GM23338 (cell line): ENCODE data around the gene CYSLTR2.

Experiments used
- CREB1 ChIP-seq: fragments of 250-450 bp; sonication (Bioruptor Pico); IDR thresholded peaks from 2 replicates; pipeline ENCODE4 v1.5.0; 2020; ENCODE audit warnings: low read depth, mild to moderate bottlenecking, moderate library complexity
- EZH2 ChIP-seq: fragments of 200-600 bp; sonication (generic); IDR thresholded peaks from one replicate; pipeline ENCODE4 v1.8.0; 2017; ENCODE audit warnings: antibody characterized with exemption, mild to moderate bottlenecking, low read depth; ENCODE audit not compliant: unreplicated experiment
- EZH2phosphoT487 ChIP-seq: fragments of 200-600 bp; sonication (generic); IDR thresholded peaks from one replicate; pipeline ENCODE4 v1.8.1; 2018; ENCODE audit warnings: antibody characterized with exemption; ENCODE audit not compliant: unreplicated experiment
- POLR2AphosphoS5 ChIP-seq: IDR thresholded peaks from 2 replicates; pipeline ENCODE4 v1.6.1; 2016; ENCODE audit warnings: antibody characterized with exemption, low read depth
- REST ChIP-seq: IDR thresholded peaks from one replicate; pipeline ENCODE4 v1.6.1; 2018; ENCODE audit warnings: antibody characterized with exemption; ENCODE audit not compliant: unreplicated experiment
- TF ChIP-seq, protein P1 (sequence below), 2 experiments: fragments of 200-600 bp in 1 of 2; sonication (generic) in 1 of 2; conservative IDR thresholded peaks; 2 replicates each; pipeline versions ENCODE4 v1.5.1 to v1.6.1; 2016 to 2017; ENCODE audit warnings: antibody characterized with exemption in 2 of 2, low read depth in 2 of 2, mild to moderate bottlenecking in 2 of 2, moderate library complexity in 1 of 2
- TF ChIP-seq, protein P2 (sequence below): IDR thresholded peaks from 2 replicates; pipeline ENCODE4 v1.6.1; 2016; ENCODE audit warnings: antibody characterized with exemption

GRCh38 chr13:48655291-48655690 is 1.6 kb downstream of the CYSLTR2 start:
- TF ChIP-seq POLR2AphosphoS5 (no peak), CREB1 (CRISPR knock-in tag) (no peak), EZH2phosphoT487 (no peak), EZH2 (no peak), REST (no peak)
- TF ChIP-seq, protein P1, sequence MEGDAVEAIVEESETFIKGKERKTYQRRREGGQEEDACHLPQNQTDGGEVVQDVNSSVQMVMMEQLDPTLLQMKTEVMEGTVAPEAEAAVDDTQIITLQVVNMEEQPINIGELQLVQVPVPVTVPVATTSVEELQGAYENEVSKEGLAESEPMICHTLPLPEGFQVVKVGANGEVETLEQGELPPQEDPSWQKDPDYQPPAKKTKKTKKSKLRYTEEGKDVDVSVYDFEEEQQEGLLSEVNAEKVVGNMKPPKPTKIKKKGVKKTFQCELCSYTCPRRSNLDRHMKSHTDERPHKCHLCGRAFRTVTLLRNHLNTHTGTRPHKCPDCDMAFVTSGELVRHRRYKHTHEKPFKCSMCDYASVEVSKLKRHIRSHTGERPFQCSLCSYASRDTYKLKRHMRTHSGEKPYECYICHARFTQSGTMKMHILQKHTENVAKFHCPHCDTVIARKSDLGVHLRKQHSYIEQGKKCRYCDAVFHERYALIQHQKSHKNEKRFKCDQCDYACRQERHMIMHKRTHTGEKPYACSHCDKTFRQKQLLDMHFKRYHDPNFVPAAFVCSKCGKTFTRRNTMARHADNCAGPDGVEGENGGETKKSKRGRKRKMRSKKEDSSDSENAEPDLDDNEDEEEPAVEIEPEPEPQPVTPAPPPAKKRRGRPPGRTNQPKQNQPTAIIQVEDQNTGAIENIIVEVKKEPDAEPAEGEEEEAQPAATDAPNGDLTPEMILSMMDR (conservative IDR thresholded peaks at IDR 0.05; ENCODE audit: low read depth in 2 of 2), result no peak
- TF ChIP-seq, protein P2, sequence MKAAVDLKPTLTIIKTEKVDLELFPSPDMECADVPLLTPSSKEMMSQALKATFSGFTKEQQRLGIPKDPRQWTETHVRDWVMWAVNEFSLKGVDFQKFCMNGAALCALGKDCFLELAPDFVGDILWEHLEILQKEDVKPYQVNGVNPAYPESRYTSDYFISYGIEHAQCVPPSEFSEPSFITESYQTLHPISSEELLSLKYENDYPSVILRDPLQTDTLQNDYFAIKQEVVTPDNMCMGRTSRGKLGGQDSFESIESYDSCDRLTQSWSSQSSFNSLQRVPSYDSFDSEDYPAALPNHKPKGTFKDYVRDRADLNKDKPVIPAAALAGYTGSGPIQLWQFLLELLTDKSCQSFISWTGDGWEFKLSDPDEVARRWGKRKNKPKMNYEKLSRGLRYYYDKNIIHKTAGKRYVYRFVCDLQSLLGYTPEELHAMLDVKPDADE, result no peak
